Superior temporal gyrus (tissue), 1 donor: Measurements from ENCODE around the gene MAP4K3.
"Not testable (repeated sequence)": the region's sequence is repeated elsewhere in the genome, so short reads cannot be mapped to it uniquely, and the experiment has no call there.

Source experiments
- DNase-seq: peaks from one replicate; pipeline ENCODE4 v3.0.0-alpha.2; 2016; ENCODE audit errors: extremely low spot score

The MAP4K3 gene

GRCh38 chr2:39409697-39410389 is 27.2 kb downstream of the MAP4K3 start:
- DNase-seq = no peak

- DNase-seq = no peak
Measured at GRCh38 chr2:39408351-39409136, 28.5 kb downstream of the MAP4K3 start.

DNA sequence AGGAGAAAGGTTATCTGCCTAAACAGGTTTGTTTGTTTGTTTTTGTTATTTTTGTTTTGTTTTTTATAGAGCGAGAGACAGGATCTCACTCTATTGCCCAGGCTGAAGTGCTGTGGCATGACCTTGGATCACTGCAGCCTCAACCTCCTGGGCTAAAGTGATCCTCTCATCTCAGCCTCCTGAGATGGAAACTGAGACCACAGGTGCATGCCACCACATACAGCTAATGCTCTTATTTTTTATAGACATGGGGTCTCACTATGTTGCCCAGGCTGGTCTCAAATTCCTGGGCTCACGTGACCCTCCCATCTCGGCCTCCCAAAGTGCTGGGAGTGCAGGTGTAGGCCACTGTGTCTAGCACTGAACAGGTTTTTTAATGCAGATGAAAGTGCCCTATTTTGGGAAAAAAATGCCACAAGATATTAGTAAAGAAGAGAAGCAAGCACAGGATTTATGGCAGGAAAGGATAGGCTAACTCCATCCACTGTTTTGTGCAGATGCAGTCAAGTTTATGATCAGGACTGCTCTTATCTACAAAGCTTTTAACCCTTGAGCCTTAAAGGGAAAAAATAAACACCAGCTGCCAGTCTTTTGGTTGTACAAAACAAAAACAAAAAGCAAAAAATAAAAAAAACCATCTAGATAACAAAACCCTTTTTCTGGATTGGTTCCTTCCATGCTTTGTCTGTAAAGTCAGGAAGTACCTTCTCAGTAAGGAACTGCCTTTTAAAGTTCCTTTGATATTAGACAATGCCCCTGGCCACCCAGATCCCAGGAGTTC is 29.4 kb downstream of the MAP4K3 start:
- DNase-seq = no peak

- DNase-seq = no peak
Measured at GRCh38 chr2:39405364-39405763, 31.7 kb downstream of the MAP4K3 start.

DNA sequence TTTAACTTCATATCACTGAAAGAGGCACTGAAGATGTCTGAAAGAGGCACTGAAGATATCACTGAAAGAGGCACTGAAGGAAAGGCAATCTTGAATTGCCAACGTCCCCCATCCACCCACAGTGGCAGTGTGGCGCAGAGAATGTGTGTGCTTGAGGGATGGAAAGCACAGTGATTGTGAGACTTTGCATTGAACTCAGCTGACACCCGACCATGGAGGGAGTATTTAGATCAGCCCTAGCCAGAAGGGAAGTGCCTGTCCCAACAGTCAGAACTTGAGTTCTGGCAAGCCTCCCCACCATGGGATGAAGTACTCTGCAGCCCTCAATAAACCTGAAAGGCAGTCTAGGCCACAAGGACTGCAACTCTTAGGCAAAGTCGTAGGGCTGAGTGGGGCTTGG is 33.8 kb downstream of the MAP4K3 start:
- DNase-seq = no peak

- no peak for DNase-seq
Measured at GRCh38 chr2:39401319-39401718, 35.8 kb downstream of the MAP4K3 start.

DNA sequence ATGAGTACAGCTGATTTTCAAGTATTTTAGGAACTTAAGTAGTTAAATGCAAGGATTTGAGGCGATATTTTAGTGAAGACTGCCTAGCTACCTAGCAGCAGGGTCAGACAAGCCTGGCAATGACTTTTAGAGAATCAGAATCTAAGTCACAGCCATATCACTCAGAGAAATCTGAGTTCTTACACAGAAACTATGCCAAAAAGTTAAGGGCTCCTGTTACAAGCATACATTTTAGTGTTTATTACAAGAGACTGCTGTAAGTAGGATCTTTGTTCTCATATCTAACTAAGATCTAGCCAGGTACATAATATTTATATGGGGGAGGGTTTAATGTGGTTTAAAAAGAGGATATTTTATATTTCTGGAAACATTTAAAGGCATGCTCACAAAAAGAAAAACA is 37.5 kb downstream of the MAP4K3 start:
- DNase-seq = no peak

DNA sequence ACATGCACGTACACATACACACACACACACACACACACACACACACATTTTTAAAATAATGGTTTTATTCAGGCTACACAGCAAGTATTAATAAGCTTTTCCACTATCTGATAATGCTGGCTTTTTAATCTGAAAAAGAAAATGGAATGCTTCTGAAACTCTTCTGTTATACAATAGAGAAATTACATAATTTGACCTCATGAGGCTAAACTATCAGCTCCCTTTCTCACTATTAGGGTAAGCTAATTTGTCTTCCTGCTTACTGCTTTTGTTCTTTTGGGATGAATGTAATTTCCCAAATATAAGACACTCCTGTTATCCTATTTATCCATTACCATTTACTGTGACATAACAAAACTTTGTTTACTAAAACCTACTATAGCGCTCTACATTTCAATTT is 41.8 kb downstream of the MAP4K3 start:
- no peak for DNase-seq

- no peak for DNase-seq
Measured at GRCh38 chr2:39394516-39394961, 42.5 kb downstream of the MAP4K3 start.

GRCh38 chr2:39392672-39393071 is 44.4 kb downstream of the MAP4K3 start:
- no peak for DNase-seq

DNA sequence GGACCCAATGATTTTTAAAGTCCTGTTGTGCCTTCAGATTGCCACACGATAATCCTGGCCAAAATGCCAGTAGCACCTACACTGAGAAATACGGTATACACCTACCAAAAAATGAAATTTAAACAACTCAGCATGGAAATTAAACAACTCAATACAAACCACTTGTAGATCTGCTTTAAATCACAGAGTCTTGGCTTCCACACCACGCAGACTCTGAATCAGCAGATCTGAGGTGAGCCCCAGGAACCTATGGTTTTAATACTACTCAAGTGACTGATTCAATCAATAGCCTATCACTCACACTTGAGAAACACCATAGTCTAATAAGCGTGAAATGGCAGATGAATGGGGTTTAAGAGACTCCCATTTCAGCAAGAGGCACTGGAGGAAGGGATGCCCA is 46.9 kb downstream of the MAP4K3 start:
- DNase-seq = no peak

DNA sequence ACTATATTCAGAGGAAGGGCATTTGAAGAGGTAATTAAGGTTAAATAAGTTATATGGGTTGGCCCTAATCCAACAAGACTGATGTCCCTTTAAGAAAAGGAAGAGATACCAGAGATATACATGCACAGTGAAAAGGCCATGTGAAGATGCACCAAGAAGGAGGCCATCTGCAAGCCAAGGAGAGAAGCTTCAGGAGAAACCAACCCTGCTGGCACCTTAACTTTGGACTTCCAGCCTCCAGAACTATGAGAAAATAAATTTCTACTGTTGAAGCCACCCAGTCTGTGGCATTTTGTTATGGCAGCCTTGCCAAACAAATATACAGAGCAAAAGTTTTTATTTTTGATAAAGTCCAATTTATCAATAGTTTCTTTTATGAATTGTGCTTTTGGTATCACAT is 51.0 kb downstream of the MAP4K3 start:
- DNase-seq = no peak

GRCh38 chr2:39385172-39385571 is 51.9 kb downstream of the MAP4K3 start:
- no peak for DNase-seq

DNA sequence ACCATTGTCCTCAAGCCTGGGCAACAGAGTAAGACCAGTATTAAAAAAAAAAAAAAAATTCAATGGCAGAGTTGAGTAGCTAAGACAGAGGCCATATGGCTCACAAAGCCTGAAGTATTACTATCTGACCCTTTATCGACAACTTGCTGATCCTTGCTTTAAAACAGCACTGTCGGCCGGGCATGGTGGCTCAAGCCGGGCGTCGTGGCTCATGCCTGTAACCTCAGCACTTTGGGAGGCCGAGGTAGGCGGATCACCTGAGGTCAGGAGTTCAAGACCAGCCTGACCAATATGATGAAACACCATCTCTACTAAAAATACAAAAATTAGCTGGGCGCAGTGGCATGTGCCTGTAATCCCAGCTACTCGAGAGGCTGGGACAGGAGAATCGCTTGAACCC is 53.0 kb downstream of the MAP4K3 start:
- not testable (repeated sequence) for DNase-seq

GRCh38 chr2:39383146-39383545 is 53.9 kb downstream of the MAP4K3 start:
- DNase-seq = no peak

- no peak for DNase-seq
Measured at GRCh38 chr2:39381653-39382052, 55.4 kb downstream of the MAP4K3 start.

DNA sequence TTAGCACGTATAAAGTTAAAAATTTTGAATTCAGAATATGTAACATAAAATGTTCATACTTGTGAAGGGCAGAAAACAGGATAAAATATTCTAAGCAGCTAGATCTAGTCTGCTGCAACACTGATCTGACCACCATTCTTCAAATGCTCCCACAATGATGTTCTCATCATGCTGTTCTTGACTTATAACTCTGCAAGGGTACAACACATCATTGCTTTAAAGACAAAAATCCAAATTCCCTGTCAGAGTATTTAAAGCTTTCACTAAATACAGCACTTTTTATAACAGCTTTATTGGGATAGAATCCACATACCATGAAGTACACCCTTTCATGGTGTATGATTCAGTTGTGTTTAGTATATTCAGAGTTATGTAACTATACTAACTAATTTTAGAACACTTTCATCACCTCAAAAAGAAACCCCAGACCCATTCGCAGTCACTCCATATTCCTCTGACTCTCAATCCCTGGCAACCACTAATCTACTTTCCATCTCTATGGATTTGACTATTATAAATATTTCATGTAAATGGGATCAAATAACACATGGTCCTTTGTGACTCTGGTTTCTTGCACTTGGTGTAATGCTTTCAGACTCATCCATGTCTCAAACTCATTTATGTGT is 56.4 kb downstream of the MAP4K3 start:
- DNase-seq = peak; percentile 68

DNA sequence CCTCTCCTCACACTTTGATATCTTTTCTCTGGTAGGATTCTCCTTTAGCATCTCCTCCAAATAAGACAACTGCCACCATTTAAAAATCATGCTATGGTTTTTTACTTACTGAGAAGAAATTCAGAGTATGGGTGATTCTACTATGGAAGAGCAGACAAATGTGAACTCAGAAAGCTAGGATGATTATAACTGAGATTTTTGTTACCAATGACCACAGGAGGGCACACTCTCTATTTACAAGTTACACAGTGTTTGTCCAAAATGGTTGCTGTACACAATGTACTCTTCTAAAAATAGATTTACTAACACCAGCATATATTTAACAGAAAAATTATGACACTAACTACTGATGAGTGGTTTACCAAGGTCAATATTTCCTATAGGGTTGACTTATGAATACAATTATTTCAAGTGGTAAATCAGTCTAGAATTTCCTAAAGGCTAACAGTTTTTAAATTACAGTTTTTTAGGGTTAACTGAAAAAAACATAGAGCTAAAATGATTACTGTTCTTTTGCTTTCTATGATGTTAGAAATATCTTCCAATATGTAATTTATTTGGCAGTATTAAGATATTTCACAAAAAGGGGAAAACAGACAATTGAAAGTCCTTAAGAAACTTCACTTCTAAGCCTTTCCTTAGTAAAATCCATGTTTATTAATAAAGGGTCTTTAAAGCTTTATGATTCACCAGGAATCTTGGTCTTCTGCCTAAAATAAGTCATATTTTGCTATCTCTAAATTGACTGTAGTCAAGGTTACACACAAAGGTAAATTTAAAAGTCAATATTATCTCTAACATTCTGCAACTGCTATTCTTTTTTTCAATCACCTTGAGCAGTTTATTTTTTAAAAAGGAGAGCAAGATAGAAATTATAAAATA is 57.2 kb downstream of the MAP4K3 start:
- peak; percentile 94 for DNase-seq

- DNase-seq = no peak
Measured at GRCh38 chr2:39378968-39379367, 58.1 kb downstream of the MAP4K3 start.

DNA sequence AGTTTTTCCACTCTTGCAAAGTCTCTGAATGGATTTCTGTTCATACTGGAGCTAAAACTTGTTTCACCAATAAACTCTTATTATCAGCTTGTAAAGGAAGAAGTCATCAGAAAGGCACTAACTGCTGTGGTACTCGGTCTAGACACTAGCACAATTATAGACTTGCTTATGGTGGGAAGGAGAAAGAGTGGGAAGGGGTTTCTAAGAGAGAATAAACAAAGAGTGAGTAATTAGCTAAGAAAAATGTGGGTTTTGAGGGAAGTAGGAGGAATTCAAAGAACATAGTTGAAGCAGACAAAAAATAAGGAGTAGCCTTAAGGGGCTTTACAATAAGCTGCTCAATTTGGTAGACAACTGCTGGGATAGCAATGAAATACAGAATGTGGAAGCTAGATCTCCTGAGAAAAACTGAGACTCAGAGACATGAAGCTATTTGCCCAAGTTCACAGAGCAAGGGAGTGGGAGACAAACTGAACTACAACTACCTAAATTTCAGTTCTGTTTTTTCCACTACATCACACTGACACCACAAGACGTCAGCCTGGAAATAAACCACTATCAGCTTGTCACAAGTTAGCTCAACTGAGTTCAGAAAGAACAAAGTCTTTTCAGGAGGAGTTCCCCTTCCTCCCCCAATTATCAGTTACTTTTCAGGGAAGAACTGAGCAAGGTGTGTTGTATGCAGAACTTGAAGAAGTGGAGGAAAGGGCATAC is 59.7 kb downstream of the MAP4K3 start:
- DNase-seq = no peak
